CD4-positive, alpha-beta memory T cell (primary cell): Measurements from ENCODE around the gene STRN4. TPM values are rescaled to one million over a fixed set of nuclear protein-coding genes. Genes with fewer than 3 reads are reported as not detected.

ENCODE experiments used
- CTCF ChIA-PET: fragments of 350-600 bp; sonication (Branson Sonifier 250); formaldehyde crosslinking; loops from one replicate; lab custom pipeline; 2021; ENCODE audit warnings: inconsistent platforms; ENCODE audit not compliant: partially characterized antibody; lab: Charles Lee
- POLR2A ChIA-PET: fragments of 350-600 bp; sonication (Branson Sonifier 250); formaldehyde crosslinking; loops from one replicate; lab custom pipeline; 2021; ENCODE audit not compliant: partially characterized antibody; lab: Charles Lee
- DNase-seq, 5 donors: peaks; one replicate each; pipeline versions ENCODE4 v3.0.0 to v3.0.0-alpha.2; 2020 to 2022; ENCODE audit warnings: mixed read lengths in 1 of 5
- H3K27ac ChIP-seq: one replicate; pipeline ENCODE4 v1.7.0; 2013; ENCODE audit warnings: low read depth, low read length
- H3K27me3 ChIP-seq: 2 replicates; pipeline ENCODE4 v1.7.0; 2013; ENCODE audit warnings: mild to moderate bottlenecking, low read length, moderate library complexity; ENCODE audit not compliant: insufficient read depth
- H3K36me3 ChIP-seq: 2 replicates; pipeline ENCODE4 v1.7.0; 2013; ENCODE audit warnings: mild to moderate bottlenecking, low read length, moderate library complexity; ENCODE audit not compliant: insufficient read depth
- H3K4me1 ChIP-seq: 2 replicates; pipeline ENCODE4 v1.7.0; 2013; ENCODE audit warnings: mild to moderate bottlenecking, low read length, moderate library complexity; ENCODE audit not compliant: insufficient read depth
- H3K4me3 ChIP-seq, 2 donors: one replicate each; pipeline ENCODE4 v1.7.0; 2013; ENCODE audit warnings: low read length in 2 of 2, mild to moderate bottlenecking in 1 of 2
- H3K9me3 ChIP-seq, 2 donors: one replicate each; pipeline ENCODE4 v1.7.0; 2013; ENCODE audit warnings: low read length in 2 of 2, control low read depth in 1 of 2; ENCODE audit not compliant: control insufficient read depth in 1 of 2
- H3K27ac Mint-ChIP-seq, 7 donors: one replicate each; pipeline ENCODE4 v1.8.0; 2020 to 2021; ENCODE audit warnings: mixed read lengths in 7 of 7, mild to moderate bottlenecking in 6 of 7, inconsistent platforms in 3 of 7, moderate library complexity in 3 of 7
- H3K27me3 Mint-ChIP-seq, 2 donors: one replicate each; pipeline ENCODE4 v1.8.0; 2020 to 2021; ENCODE audit warnings: mixed read lengths in 2 of 2
- H3K36me3 Mint-ChIP-seq, 2 donors: one replicate each; pipeline ENCODE4 v1.8.0; 2020 to 2021; ENCODE audit warnings: mixed read lengths in 2 of 2, inconsistent platforms in 1 of 2, mild to moderate bottlenecking in 1 of 2
- H3K4me1 Mint-ChIP-seq, 4 donors: one replicate each; pipeline ENCODE4 v1.8.0; 2020 to 2021; ENCODE audit warnings: mixed read lengths in 4 of 4, mild to moderate bottlenecking in 1 of 4
- H3K4me3 Mint-ChIP-seq, 8 donors: one replicate each; pipeline ENCODE4 v1.8.0; 2020 to 2021; ENCODE audit warnings: mixed read lengths in 8 of 8, mild to moderate bottlenecking in 7 of 8, moderate library complexity in 6 of 8, inconsistent platforms in 3 of 8
- H3K9me3 Mint-ChIP-seq, 8 donors: one replicate each; pipeline ENCODE4 v1.8.0; 2020 to 2021; ENCODE audit warnings: mixed read lengths in 8 of 8, mild to moderate bottlenecking in 5 of 8, inconsistent platforms in 3 of 8, moderate library complexity in 1 of 8
- intact Hi-C: fragments of 100-400 bp; cut with micrococcal nuclease; formaldehyde crosslinking; loops from one replicate; pipeline ENCODE4 v1.15.1; 2023
- polyA plus RNA-seq, 2 donors: library from polyadenylated mRNA; unstranded; fragments of 300-500 nt; fragmentation: Illumina TruSeq; gene quantifications; one replicate each; pipeline ENCODE4 v1.2.3, GENCODE V29; 2021
- total RNA-seq, 2 experiments: library from RNA; stranded (reverse); gene quantifications; one replicate each; pipeline ENCODE4 v1.2.3, GENCODE V29; 2021

The STRN4 gene
- total and polyA plus RNA-seq, 4 experiments from 2014 or later: 13.9 to 88.8 (median 52.1) TPM

DNA sequence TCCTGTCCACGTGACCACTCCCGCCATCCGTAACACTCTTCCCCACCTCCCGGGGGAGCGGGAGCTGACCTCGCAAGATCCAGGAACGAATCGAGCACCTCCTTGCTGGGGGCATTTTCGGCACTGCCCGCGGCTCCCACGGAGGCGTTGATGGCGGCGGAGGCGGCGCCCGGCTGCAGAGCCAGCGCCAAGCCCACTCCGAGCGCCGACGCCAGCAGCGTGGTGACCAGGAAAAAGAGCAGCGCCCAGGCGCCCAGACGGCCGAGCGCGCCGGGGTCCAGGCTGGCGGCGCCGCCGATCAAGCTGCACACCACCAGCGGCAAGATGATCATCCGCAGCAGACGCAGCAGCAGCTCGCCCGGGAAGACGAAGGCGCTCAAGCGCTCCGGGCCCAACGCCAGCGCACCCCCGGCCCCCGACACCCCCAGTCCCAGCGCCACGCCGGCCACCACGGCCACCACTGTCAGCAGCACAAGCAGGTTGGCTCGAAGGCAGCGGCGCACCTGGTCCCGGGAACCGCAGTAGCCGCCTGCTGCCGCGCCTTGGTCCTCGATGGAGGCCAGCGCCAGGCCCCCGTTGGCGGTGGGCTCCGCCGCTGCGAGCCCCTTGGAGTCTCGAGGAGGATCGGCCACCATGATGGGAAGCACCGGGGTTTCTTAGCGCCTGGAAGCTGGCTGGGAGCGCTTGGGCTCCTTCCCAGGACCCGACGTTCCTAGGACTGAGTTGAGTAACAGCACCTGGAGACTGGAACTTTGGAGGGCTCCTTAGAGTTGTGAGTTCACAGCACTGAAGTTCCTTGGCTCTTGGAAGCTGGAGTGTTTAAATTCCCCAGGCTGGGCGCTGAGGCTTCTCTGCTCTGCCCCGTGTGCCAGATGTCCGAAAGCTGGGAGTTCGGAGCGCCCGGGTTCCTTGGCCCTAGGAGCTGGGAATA, 41.3 kb upstream of the STRN4 start:
- Histone ChIP-seq H3K4me3 (peak overlapping the region; percentile 78 to 90), H3K27ac (peak overlapping the region; percentile 75), H3K4me1 (peaks cover 64% of the 10 kb centered on the region), H3K9me3 (no peaks in the 10 kb centered on the region), H3K27me3 (no peaks in the 10 kb centered on the region), H3K36me3 (peaks cover 2% of the 10 kb centered on the region)
- DNase-seq: peak in 4 of 5 donors; percentile 34 to 53 (median 40)
- ChIA-PET CTCF (interaction anchor here (0.6 to 2.4 kb wide), 8 partner anchors 12 to 226 kb away, joined by 3 to 9 read pairs (median 3); no protein-coding TSS in a partner anchor), POLR2A (interaction anchor here (0.7 to 6.4 kb wide), 17 partner anchors 9 to 438 kb away, joined by 3 to 50 read pairs (median 3); partner anchors contain the start of genes PRKD2 and ZC3H4)
- intact Hi-C loops: loop anchor here (1.0 to 10.0 kb wide), 8 partner anchors 21 to 487 kb away; partner anchors contain the start of genes CCDC9, FKRP, INAFM1 and PRKD2
- Mint-ChIP-seq H3K36me3 (peaks cover 4 to 33% of the 10 kb centered on the region in 2 donors), H3K4me1 (peaks cover 45 to 85% (median 62%) of the 10 kb centered on the region in 4 donors), H3K4me3 (peak overlapping the region; percentile 89 to 97 (median 93)), H3K27ac (peak overlapping the region; percentile 90 to 99 (median 95)), H3K27me3 (no peaks in the 10 kb centered on the region), H3K9me3 (peaks cover 0 to 2% (median 0%) of the 10 kb centered on the region in 8 donors)

DNA sequence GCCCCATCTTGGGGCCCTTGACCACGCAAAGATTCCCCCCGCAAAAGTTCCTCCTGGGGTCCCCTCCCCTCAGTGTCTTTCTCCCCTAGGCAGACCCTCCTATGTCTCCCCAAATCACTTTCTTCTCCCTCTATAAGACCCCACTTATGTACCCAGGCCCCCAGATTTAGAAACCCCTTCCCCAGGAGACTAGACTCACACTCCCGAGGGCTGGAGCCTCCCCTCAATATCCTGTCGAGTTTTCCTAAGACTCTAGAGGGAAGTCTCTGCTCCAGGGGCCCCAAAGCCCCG, 40.7 kb upstream of the STRN4 start:
- H3K27me3 ChIP-seq: no peaks in the 10 kb centered on the region
- Mint-ChIP-seq H3K4me3 (peak overlapping the region; percentile 89 to 97 (median 93)), H3K36me3 (peaks cover 6 to 38% of the 10 kb centered on the region in 2 donors), H3K4me1 (peaks cover 40 to 81% (median 57%) of the 10 kb centered on the region in 4 donors), H3K9me3 (peaks cover 0 to 2% (median 0%) of the 10 kb centered on the region in 8 donors), H3K27me3 (no peaks in the 10 kb centered on the region), H3K27ac (peak overlapping the region; percentile 90 to 99 (median 95))
- POLR2A ChIA-PET: interaction anchor here (0.9 to 6.4 kb wide), 5 partner anchors 34 to 326 kb away, joined by 3 to 50 read pairs (median 4); partner anchors contain the start of gene PRKD2
- intact Hi-C loops: loop anchor here (2.0 to 10.0 kb wide), 5 partner anchors 20 to 468 kb away; partner anchors contain the start of genes CCDC9, FKRP, STRN4 and ZC3H4
- peak overlapping the region; percentile 75 for H3K27ac ChIP-seq
- H3K4me3 ChIP-seq: peak overlapping the region; percentile 78 to 90
- no peaks in the 10 kb centered on the region for H3K9me3 ChIP-seq
- peaks cover 58% of the 10 kb centered on the region for H3K4me1 ChIP-seq
- peaks cover 8% of the 10 kb centered on the region for H3K36me3 ChIP-seq
- CTCF ChIA-PET: interaction anchor here (0.7 to 1.2 kb wide), 3 partner anchors 20 to 226 kb away, joined by 3 to 4 read pairs (median 3); no protein-coding TSS in a partner anchor
- no peak for DNase-seq

- peak overlapping the region; percentile 89 to 97 (median 93) for H3K4me3 Mint-ChIP-seq
- CTCF ChIA-PET: interaction anchor here (0.7 to 3.2 kb wide), 3 partner anchors 9 to 54 kb away, joined by 3 to 20 read pairs (median 5); no protein-coding TSS in a partner anchor
- intact Hi-C loops: loop anchor here (1.0 to 10.0 kb wide), 6 partner anchors 20 to 468 kb away; partner anchors contain the start of genes CCDC9, FKRP, STRN4 and ZC3H4
These were observed 40.2 kb upstream of the STRN4 start for GRCh38 chr19:46786236-46787039.

DNA sequence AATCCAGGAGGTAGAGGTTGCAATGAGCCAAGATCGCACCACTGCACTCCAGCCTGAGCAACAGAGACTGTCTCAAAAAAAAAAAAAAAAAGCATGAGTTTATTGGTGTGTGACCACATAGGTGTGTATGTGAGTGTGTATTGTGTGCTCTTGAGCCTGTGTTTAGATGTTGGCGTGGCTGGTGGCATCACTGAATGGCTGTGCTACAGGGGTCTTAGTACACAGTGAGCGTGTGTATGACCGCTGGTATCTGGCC, 39.7 kb upstream of the STRN4 start:
- peak overlapping the region; percentile 75 for H3K27ac ChIP-seq
- peaks cover 50% of the 10 kb centered on the region for H3K4me1 ChIP-seq
- peaks cover 10 to 44% of the 10 kb centered on the region in 2 donors for H3K36me3 Mint-ChIP-seq
- peak overlapping the region; percentile 90 to 99 (median 95) for H3K27ac Mint-ChIP-seq
- ChIA-PET POLR2A (interaction anchor here (1.0 to 6.4 kb wide), 6 partner anchors 19 to 327 kb away, joined by 3 to 50 read pairs (median 6); partner anchors contain the start of gene PRKD2), CTCF (interaction anchor here (2.1 to 3.2 kb wide), 2 partner anchors 9 to 55 kb away, joined by 5 to 20 read pairs; no protein-coding TSS in a partner anchor)
- DNase-seq: no peak
- H3K27me3 ChIP-seq: no peaks in the 10 kb centered on the region
- no peaks in the 10 kb centered on the region for H3K9me3 ChIP-seq
- H3K36me3 ChIP-seq: peaks cover 18% of the 10 kb centered on the region
- H3K4me3 Mint-ChIP-seq: peak overlapping the region; percentile 89 to 97 (median 93)
- peaks cover 0 to 2% (median 0%) of the 10 kb centered on the region in 8 donors for H3K9me3 Mint-ChIP-seq
- intact Hi-C loops: loop anchor here (1.0 to 10.0 kb wide), 6 partner anchors 19 to 469 kb away; partner anchors contain the start of genes CCDC9, FKRP, STRN4 and ZC3H4
- H3K4me3 ChIP-seq: peak overlapping the region; percentile 78 to 90
- H3K27me3 Mint-ChIP-seq: no peaks in the 10 kb centered on the region
- peaks cover 37 to 71% (median 50%) of the 10 kb centered on the region in 4 donors for H3K4me1 Mint-ChIP-seq

More at GRCh38 chr19:46786236-46787039, 40.2 kb upstream of the STRN4 start:
- Histone ChIP-seq H3K4me3 (peak overlapping the region; percentile 78 to 90), H3K9me3 (no peaks in the 10 kb centered on the region), H3K27ac (peak overlapping the region; percentile 75), H3K36me3 (peaks cover 14% of the 10 kb centered on the region), H3K27me3 (no peaks in the 10 kb centered on the region), H3K4me1 (peaks cover 53% of the 10 kb centered on the region)
- POLR2A ChIA-PET: interaction anchor here (0.6 to 6.4 kb wide), 8 partner anchors 19 to 326 kb away, joined by 3 to 50 read pairs (median 4); partner anchors contain the start of gene PRKD2
- Mint-ChIP-seq H3K36me3 (peaks cover 9 to 41% of the 10 kb centered on the region in 2 donors), H3K9me3 (peaks cover 0 to 2% (median 0%) of the 10 kb centered on the region in 8 donors), H3K4me1 (peaks cover 37 to 76% (median 53%) of the 10 kb centered on the region in 4 donors), H3K27me3 (no peaks in the 10 kb centered on the region), H3K27ac (peak overlapping the region; percentile 90 to 99 (median 95))
- DNase-seq: peak; percentile 76 to 97 (median 78)

DNA sequence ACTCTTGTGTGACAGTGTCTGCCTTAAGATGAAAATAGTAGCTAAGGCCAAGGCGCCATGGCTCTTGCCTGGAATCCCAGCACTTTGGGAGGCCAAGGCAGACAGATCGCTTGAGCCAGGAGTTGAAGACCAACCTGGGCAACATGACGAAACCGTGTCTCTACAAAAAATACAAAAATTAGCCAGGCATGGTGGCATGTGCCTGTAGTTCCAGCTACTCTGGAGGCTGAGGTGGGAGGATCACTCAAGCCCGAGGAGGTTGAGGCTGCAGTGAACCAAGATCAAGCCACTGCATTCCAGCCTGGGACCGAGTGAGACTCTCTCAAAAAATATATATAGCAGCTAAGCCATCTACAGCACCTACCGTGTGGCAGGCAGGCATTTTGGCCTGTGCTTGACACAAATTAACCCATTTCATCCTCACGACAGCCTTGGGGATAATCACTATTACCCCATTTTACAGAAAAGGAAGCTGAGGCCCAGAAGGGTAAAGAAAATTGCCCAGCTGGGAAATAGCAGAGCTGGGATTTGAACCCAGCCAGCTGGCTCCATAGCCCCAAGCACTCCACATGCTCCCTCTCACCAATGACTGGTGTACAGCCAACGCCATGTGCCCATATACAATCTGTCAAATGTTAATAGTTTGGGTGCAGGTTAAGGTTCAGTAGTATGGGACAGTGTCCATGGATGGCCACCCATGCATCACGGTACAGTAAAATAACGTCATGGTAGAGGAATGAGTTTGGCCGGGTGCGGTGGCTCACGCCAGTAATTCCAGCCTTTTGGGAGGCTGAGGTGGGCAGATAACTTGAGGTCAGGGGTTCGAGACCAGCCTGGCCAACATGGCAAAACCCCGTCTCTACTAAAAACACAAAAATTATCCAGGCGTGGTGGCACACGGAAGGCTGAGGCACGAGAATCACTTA, 39.1 kb upstream of the STRN4 start:
- peaks cover 10 to 44% of the 10 kb centered on the region in 2 donors for H3K36me3 Mint-ChIP-seq

More for the DNA sequence above, 39.1 kb upstream of the STRN4 start:
- Histone ChIP-seq H3K9me3 (no peaks in the 10 kb centered on the region), H3K4me1 (peaks cover 50% of the 10 kb centered on the region), H3K4me3 (peak overlapping the region; percentile 78 to 90), H3K27ac (peak overlapping the region; percentile 75), H3K36me3 (peaks cover 18% of the 10 kb centered on the region), H3K27me3 (no peaks in the 10 kb centered on the region)
- H3K9me3 Mint-ChIP-seq: peaks cover 0 to 2% (median 0%) of the 10 kb centered on the region in 8 donors
- peak overlapping the region; percentile 90 to 99 (median 95) for H3K27ac Mint-ChIP-seq
- H3K27me3 Mint-ChIP-seq: no peaks in the 10 kb centered on the region
- CTCF ChIA-PET: interaction anchor here (0.8 to 3.2 kb wide), 10 partner anchors 10 to 251 kb away, joined by 3 to 20 read pairs (median 4); no protein-coding TSS in a partner anchor
- no peak for DNase-seq
- POLR2A ChIA-PET: interaction anchor here (0.5 to 6.4 kb wide), 14 partner anchors 9 to 328 kb away, joined by 3 to 50 read pairs (median 4); partner anchors contain the start of genes CALM3, PRKD2 and ZC3H4
- H3K4me1 Mint-ChIP-seq: peaks cover 37 to 71% (median 50%) of the 10 kb centered on the region in 4 donors
- H3K4me3 Mint-ChIP-seq: peak overlapping the region; percentile 89 to 97 (median 93)
- intact Hi-C loops: loop anchor here (10.0 kb wide), 1 partner anchor 469 kb away; the partner anchor contains the start of gene CCDC9
